Activated naive CD8-positive, alpha-beta T cell treated with anti-CD3 and anti-CD28 coated beads, Interleukin-2, amount 50 U/mL, for 24 hours (primary cell): Measurements from ENCODE around the gene PKP1.
A peak's percentile ranks its signal among the peaks of the same experiment; 100 is the strongest.
"Not testable (repeated sequence)": the region's sequence is repeated elsewhere in the genome, so short reads cannot be mapped to it uniquely, and the experiment has no call there.

Experiments used
- ATAC-seq: fragments of 150-1000 bp; cut with Tn5 transposase; one replicate; pipeline ENCODE4 v1.10.0; 2021
- DNase-seq: peaks from one replicate; pipeline ENCODE4 v3.0.0; 2021
- H3K27ac Mint-ChIP-seq: one replicate; pipeline ENCODE4 v1.8.0; 2021; ENCODE audit warnings: mild to moderate bottlenecking, mixed read lengths
- H3K27me3 Mint-ChIP-seq: one replicate; pipeline ENCODE4 v1.8.0; 2021; ENCODE audit warnings: mixed read lengths
- H3K36me3 Mint-ChIP-seq: one replicate; pipeline ENCODE4 v1.8.0; 2021; ENCODE audit warnings: low read depth, mixed read lengths
- H3K4me1 Mint-ChIP-seq: one replicate; pipeline ENCODE4 v1.8.0; 2021; ENCODE audit warnings: mixed read lengths
- H3K4me3 Mint-ChIP-seq: one replicate; pipeline ENCODE4 v1.8.0; 2021; ENCODE audit warnings: mild to moderate bottlenecking, moderate library complexity, mixed read lengths
- H3K9me3 Mint-ChIP-seq: one replicate; pipeline ENCODE4 v1.8.0; 2021; ENCODE audit warnings: mixed read lengths

Gene PKP1

GRCh38 chr1:201254625-201255478 lies 28.5 kb upstream of the PKP1 start:
- H3K36me3 Mint-ChIP-seq = no peaks in the 10 kb centered on the region
- H3K4me3 Mint-ChIP-seq = no peak overlapping the region
- H3K4me1 Mint-ChIP-seq = no peaks in the 10 kb centered on the region
- no peaks in the 10 kb centered on the region for H3K9me3 Mint-ChIP-seq
- peaks cover 5% of the 10 kb centered on the region for H3K27me3 Mint-ChIP-seq
- ATAC-seq (peak; percentile 35), DNase-seq (peak; percentile 81)
- H3K27ac Mint-ChIP-seq = no peak overlapping the region

DNA sequence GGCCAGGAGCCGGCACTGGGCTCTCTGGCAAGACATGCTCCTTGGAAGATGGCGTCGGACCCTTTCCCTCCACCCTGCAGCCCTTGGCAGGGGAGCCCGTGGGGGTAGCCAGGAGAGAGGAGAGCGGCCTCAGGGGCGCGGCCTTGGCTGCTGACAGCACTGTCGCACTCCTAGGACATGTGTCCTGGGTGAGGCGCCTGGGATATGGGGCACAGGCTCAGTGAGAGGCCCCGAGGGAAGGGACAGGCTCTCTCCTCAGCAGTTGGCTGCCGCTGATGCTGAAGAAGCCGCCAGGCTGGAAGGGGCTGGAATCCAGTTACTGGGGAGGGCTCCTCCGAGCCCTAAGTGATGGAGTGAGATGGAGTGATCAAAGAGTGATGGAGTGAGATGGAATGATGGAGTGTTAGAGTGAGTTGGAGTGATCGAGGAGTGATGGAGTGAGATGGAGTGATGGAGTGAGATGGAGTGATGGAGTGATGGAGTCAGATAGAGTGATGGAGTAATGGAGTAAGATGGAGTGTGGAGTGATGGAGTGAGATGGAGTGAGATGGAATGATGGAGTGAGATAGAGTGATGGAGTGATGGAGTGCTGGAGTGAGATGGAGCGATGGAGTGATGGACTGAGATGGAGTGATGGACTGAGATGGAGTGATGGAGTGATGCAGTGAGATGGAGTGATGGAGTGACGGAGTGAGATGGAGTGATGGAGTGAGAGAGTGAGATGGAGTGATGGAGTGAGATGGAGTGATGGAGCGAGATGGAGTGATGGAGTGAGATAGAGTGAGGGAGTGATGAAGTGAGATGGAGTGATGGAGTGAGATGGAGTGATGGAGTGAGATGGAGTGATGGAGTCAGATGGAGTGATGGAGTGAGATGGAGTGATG lies 27.6 kb upstream of the PKP1 start:
- DNase-seq (no peak), ATAC-seq (no peak)
- Mint-ChIP-seq H3K27ac (no peak overlapping the region), H3K9me3 (no peaks in the 10 kb centered on the region), H3K36me3 (no peaks in the 10 kb centered on the region), H3K4me3 (no peak overlapping the region), H3K4me1 (no peaks in the 10 kb centered on the region), H3K27me3 (peaks cover 7% of the 10 kb centered on the region)

DNA sequence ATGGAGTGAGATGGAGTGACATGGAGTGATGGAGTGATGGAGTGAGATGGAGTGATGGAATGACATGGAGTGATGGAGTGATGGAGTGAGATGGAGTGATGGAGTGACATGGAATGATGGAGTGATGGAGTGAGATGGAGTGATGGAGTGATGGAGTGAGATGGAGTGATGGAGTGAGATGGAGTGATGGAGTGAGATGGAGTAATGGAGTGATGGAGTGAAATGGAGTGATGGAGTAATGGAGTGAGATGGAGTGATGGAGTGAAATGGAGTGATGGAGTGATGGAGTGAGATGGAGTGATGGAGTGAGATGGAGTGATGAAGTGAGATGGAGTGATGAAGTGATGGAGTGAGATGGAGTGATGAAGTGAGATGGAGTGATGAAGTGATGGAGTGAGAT lies 25.2 kb upstream of the PKP1 start:
- not testable (repeated sequence) for H3K9me3 Mint-ChIP-seq, ATAC-seq, H3K36me3 Mint-ChIP-seq, H3K4me3 Mint-ChIP-seq, H3K4me1 Mint-ChIP-seq, H3K27ac Mint-ChIP-seq, DNase-seq
- H3K27me3 Mint-ChIP-seq = peaks cover 12% of the 10 kb centered on the region

DNA sequence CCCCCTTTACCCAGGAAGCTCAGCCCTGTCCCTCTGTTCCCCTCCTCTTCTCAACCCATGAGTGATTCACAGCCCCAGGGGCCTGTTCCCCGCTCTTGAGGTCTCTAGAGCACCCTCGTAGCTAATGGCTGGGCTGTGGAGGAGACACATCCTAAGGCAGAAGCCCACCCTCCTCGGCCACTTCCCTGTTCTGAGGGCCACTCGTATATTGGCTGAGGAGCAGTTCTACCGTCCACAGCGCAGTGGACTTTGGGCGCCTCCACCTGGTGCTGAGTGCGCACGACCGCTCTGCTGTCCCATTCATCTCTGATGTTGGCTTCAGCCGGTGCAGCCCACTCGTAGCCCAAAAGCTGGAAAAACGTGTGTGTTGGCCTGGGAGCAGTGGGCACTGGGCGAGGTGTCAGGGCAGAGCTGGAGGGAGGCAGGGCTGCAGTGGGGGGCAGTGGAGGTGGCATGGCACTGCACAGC lies 24.5 kb upstream of the PKP1 start:
- peaks cover 12% of the 10 kb centered on the region for H3K27me3 Mint-ChIP-seq
- H3K27ac Mint-ChIP-seq = no peak overlapping the region
- DNase-seq (no peak), ATAC-seq (no peak)
- no peaks in the 10 kb centered on the region for H3K4me1 Mint-ChIP-seq
- no peaks in the 10 kb centered on the region for H3K9me3 Mint-ChIP-seq
- H3K4me3 Mint-ChIP-seq = no peak overlapping the region
- no peaks in the 10 kb centered on the region for H3K36me3 Mint-ChIP-seq

- H3K4me3 Mint-ChIP-seq = no peak overlapping the region
- H3K27ac Mint-ChIP-seq = no peak overlapping the region
- peaks cover 12% of the 10 kb centered on the region for H3K27me3 Mint-ChIP-seq
- no peak for DNase-seq
- H3K36me3 Mint-ChIP-seq = no peaks in the 10 kb centered on the region
- H3K4me1 Mint-ChIP-seq = no peaks in the 10 kb centered on the region
- ATAC-seq = peak; percentile 15
- no peaks in the 10 kb centered on the region for H3K9me3 Mint-ChIP-seq
Measured at GRCh38 chr1:201259476-201260235, 23.6 kb upstream of the PKP1 start.

DNA sequence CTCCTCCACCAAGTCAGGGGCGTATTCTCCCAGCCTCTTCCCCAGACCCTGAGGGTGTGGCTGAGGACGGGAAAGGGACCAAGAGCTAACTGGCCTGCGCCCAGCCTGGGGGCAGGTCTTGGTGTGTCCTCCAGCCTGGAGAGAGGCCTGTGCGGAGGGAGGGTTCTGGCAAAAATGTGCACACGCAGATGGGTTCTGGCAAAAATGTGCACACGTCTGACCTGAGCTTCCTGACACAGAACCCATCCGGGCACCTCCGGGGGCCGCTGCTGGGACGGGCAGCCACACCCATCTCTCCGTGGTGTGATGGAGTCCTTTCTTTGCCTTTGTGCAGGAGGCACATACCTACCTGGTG lies 23.1 kb upstream of the PKP1 start:
- Mint-ChIP-seq H3K4me3 (no peak overlapping the region), H3K4me1 (no peaks in the 10 kb centered on the region), H3K27me3 (peaks cover 12% of the 10 kb centered on the region), H3K9me3 (no peaks in the 10 kb centered on the region), H3K36me3 (no peaks in the 10 kb centered on the region), H3K27ac (no peak overlapping the region)
- no peak for DNase-seq
- ATAC-seq = no peak

- peaks cover 12% of the 10 kb centered on the region for H3K27me3 Mint-ChIP-seq
- DNase-seq (no peak), ATAC-seq (no peak)
- no peaks in the 10 kb centered on the region for H3K9me3 Mint-ChIP-seq
- no peak overlapping the region for H3K27ac Mint-ChIP-seq
- no peak overlapping the region for H3K4me3 Mint-ChIP-seq
- H3K4me1 Mint-ChIP-seq = no peaks in the 10 kb centered on the region
- no peaks in the 10 kb centered on the region for H3K36me3 Mint-ChIP-seq
Measured at GRCh38 chr1:201260648-201261311, 22.5 kb upstream of the PKP1 start.

- DNase-seq = no peak
- Mint-ChIP-seq H3K27ac (no peak overlapping the region), H3K4me1 (no peaks in the 10 kb centered on the region), H3K36me3 (no peaks in the 10 kb centered on the region), H3K4me3 (no peak overlapping the region), H3K9me3 (no peaks in the 10 kb centered on the region), H3K27me3 (peaks cover 16% of the 10 kb centered on the region)
- ATAC-seq = no peak
Measured at GRCh38 chr1:201261771-201262547, 21.3 kb upstream of the PKP1 start.

DNA sequence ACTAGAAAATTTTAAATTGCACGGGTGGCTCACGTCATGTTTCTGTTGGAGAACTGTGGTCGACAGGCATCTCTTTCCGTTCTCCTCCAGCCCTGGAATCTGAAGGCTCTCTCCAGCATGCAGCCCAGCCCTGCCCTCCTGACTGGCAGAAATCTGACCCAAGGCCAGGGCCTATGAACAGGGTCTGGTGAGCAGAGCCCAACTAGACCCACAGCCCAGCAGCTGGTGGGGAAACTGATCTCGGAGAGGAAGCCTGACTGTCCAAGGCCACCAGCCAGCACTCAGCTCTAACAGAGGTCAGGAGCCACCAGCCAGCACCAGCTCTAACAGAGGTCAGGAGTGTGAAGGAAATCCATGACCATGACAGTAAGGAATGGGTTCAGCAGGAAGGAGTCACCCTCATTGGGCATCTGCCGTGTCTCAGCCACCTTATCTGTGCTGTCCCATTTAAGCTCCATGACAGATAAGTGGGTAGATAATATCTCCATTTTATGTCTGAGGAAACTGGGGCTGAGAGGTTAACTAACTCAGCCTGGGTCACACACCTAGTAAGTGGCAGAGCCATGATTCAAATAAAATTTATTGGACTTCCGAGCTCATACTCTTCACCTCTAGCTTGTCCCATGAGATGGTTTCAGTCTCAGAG lies 20.2 kb upstream of the PKP1 start:
- Mint-ChIP-seq H3K4me3 (no peak overlapping the region), H3K27ac (no peak overlapping the region), H3K9me3 (no peaks in the 10 kb centered on the region), H3K27me3 (peaks cover 19% of the 10 kb centered on the region), H3K36me3 (no peaks in the 10 kb centered on the region), H3K4me1 (no peaks in the 10 kb centered on the region)
- ATAC-seq (no peak), DNase-seq (no peak)

GRCh38 chr1:201264072-201264471 lies 19.2 kb upstream of the PKP1 start:
- H3K9me3 Mint-ChIP-seq = no peaks in the 10 kb centered on the region
- no peak for ATAC-seq
- no peaks in the 10 kb centered on the region for H3K4me1 Mint-ChIP-seq
- peaks cover 21% of the 10 kb centered on the region for H3K27me3 Mint-ChIP-seq
- no peak overlapping the region for H3K4me3 Mint-ChIP-seq
- no peak for DNase-seq
- no peak overlapping the region for H3K27ac Mint-ChIP-seq
- no peaks in the 10 kb centered on the region for H3K36me3 Mint-ChIP-seq

GRCh38 chr1:201264554-201264953 lies 18.8 kb upstream of the PKP1 start:
- H3K9me3 Mint-ChIP-seq = no peaks in the 10 kb centered on the region
- H3K4me3 Mint-ChIP-seq = no peak overlapping the region
- DNase-seq = no peak
- H3K36me3 Mint-ChIP-seq = no peaks in the 10 kb centered on the region
- H3K27me3 Mint-ChIP-seq = peaks cover 23% of the 10 kb centered on the region
- no peaks in the 10 kb centered on the region for H3K4me1 Mint-ChIP-seq
- ATAC-seq = no peak
- no peak overlapping the region for H3K27ac Mint-ChIP-seq

DNA sequence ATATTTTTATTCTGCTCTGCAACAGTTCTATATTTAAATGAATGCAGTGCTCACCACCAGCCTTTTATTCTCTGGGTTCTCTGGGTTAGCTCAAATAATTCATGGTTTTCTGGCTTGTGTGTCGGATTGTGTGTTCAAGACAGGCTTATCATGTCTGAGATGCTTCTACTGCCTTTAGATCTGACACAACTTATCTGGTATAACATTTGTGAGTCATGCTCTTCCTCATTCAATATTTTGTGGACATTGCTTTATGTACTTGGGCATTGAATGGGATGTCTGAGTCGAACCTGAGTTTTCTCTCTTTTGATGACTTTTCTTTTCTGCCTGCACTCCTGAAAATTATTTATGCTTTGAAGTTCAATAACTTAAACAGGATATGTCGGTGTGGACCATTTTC lies 17.6 kb upstream of the PKP1 start:
- Mint-ChIP-seq H3K36me3 (no peaks in the 10 kb centered on the region), H3K27ac (no peak overlapping the region), H3K9me3 (no peaks in the 10 kb centered on the region), H3K4me1 (no peaks in the 10 kb centered on the region), H3K27me3 (peaks cover 18% of the 10 kb centered on the region), H3K4me3 (no peak overlapping the region)
- DNase-seq = no peak
- no peak for ATAC-seq

- H3K27me3 Mint-ChIP-seq = peaks cover 16% of the 10 kb centered on the region
- H3K4me1 Mint-ChIP-seq = no peaks in the 10 kb centered on the region
- H3K36me3 Mint-ChIP-seq = no peaks in the 10 kb centered on the region
- ATAC-seq (no peak), DNase-seq (no peak)
- no peaks in the 10 kb centered on the region for H3K9me3 Mint-ChIP-seq
- H3K4me3 Mint-ChIP-seq = no peak overlapping the region
- no peak overlapping the region for H3K27ac Mint-ChIP-seq
Measured at GRCh38 chr1:201266276-201266675, 17.0 kb upstream of the PKP1 start.
